Fibroblast of lung (primary cell): ENCODE data around the gene RAMAC. TPM values are rescaled to one million over a fixed set of nuclear protein-coding genes. Genes with fewer than 3 reads are reported as not detected.
A peak's percentile ranks its signal among the peaks of the same experiment; 100 is the strongest.

Experiments used
- DNase-seq, 2 donors: peaks; one replicate each; pipeline versions ENCODE4 v3.0.0 to v3.0.0-alpha.2; 2010; ENCODE audit warnings: low read depth in 2 of 2
- H2AFZ ChIP-seq: 2 replicates; pipeline ENCODE4 v1.5.1; 2012; ENCODE audit warnings: low read length, control low read depth, inconsistent platforms
- H3K27ac ChIP-seq: 2 replicates; pipeline ENCODE4 v1.5.1; 2011; ENCODE audit warnings: low read length, control low read depth; ENCODE audit not compliant: insufficient read depth
- H3K27me3 ChIP-seq: 2 replicates; pipeline ENCODE4 v1.5.1; 2011; ENCODE audit warnings: mild to moderate bottlenecking, low read length; ENCODE audit not compliant: control insufficient read depth, insufficient read depth
- H3K36me3 ChIP-seq: 2 replicates; pipeline ENCODE4 v1.5.1; 2011; ENCODE audit warnings: low read length; ENCODE audit not compliant: control insufficient read depth, insufficient read depth
- H3K4me1 ChIP-seq: 2 replicates; pipeline ENCODE4 v1.5.1; 2011; ENCODE audit warnings: low read length; ENCODE audit not compliant: control insufficient read depth, insufficient read depth; ENCODE audit errors: extremely low read depth
- H3K4me2 ChIP-seq: 2 replicates; pipeline ENCODE4 v1.5.1; 2011; ENCODE audit warnings: low read length, control low read depth; ENCODE audit not compliant: insufficient read depth; ENCODE audit errors: extremely low read depth
- H3K4me3 ChIP-seq, 4 experiments: fragments of 200-600 bp in 1 of 4; sonication (generic) in 1 of 4; replicated peaks in 1 of 4; 2 replicates each; pipeline ENCODE4 v1.5.1; 2011 to 2016; ENCODE audit warnings: low read length in 4 of 4, low read depth in 3 of 4, mild to moderate bottlenecking in 3 of 4, control low read depth in 2 of 4, inconsistent platforms in 1 of 4, mixed read lengths in 1 of 4; ENCODE audit not compliant: insufficient read depth in 1 of 4; ENCODE audit errors: control extremely low read depth in 1 of 4
- H3K79me2 ChIP-seq: 2 replicates; pipeline ENCODE4 v1.5.1; 2012; ENCODE audit warnings: mild to moderate bottlenecking, low read length, inconsistent platforms; ENCODE audit not compliant: control insufficient read depth, insufficient read depth
- H3K9ac ChIP-seq: 2 replicates; pipeline ENCODE4 v1.5.1; 2011; ENCODE audit warnings: mild to moderate bottlenecking, low read length, control low read depth; ENCODE audit not compliant: insufficient read depth
- H3K9me3 ChIP-seq: 2 replicates; pipeline ENCODE4 v1.5.1; 2012; ENCODE audit warnings: low read depth, low read length; ENCODE audit not compliant: control insufficient read depth, insufficient read depth
- H4K20me1 ChIP-seq: 2 replicates; pipeline ENCODE4 v1.5.1; 2011; ENCODE audit warnings: low read length; ENCODE audit not compliant: control insufficient read depth, insufficient read depth; ENCODE audit errors: extremely low read depth
- CTCF ChIP-seq, 2 donors: IDR thresholded peaks in 1 of 2; conservative IDR thresholded peaks in 1 of 2; 1 replicate in 1 of 2; 2 replicates in 1 of 2; pipeline ENCODE4 v1.5.1; 2011 to 2012; ENCODE audit warnings: low read length in 2 of 2, control low read depth in 1 of 2, inconsistent platforms in 1 of 2, low read depth in 1 of 2, mild to moderate bottlenecking in 1 of 2
- EZH2 ChIP-seq: IDR thresholded peaks from 2 replicates; pipeline ENCODE4 v1.5.1; 2012; ENCODE audit warnings: low read length, control low read depth, mild to moderate bottlenecking; ENCODE audit errors: missing control alignments
- polyA plus RNA-seq, 2 donors: library from polyadenylated mRNA; depleted of rRNA in 1 of 2; stranded (reverse) in 1 of 2; unstranded in 1 of 2; fragments of >200 nt; gene quantifications; 2 replicates each; pipeline ENCODE4 v1.2.1, GENCODE V29; 2011 to 2012; ENCODE audit warnings: missing spikeins in 1 of 2
- total RNA-seq: library from RNA; depleted of rRNA; stranded (reverse); fragments of >200 nt; gene quantifications from 2 replicates; pipeline ENCODE4 v1.2.1, GENCODE V29; 2014

RAMAC gene
- total and polyA plus RNA-seq, 2 donors (not counting 1 experiment from before 2014, with no cell fraction given) = 26.6 to 34.3 TPM

- peak; percentile 65 to 85 for DNase-seq
- no peak for TF ChIP-seq EZH2
- peak; percentile 95 to 97 for TF ChIP-seq CTCF (conservative IDR thresholded peaks at IDR 0.05 in 1 of 2, IDR thresholded peaks at IDR 0.05 in 1 of 2; ENCODE audit: low read depth in 1 of 2, low read length in 2 of 2)
- Histone ChIP-seq H3K9me3 (no peaks in the 10 kb centered on the region), H3K4me2 (peak overlapping the region; percentile 87), H3K4me1 (peaks cover 5% of the 10 kb centered on the region), H3K27ac (peak overlapping the region; percentile 68), H3K27me3 (no peaks in the 10 kb centered on the region), H3K9ac (peak overlapping the region; percentile 90), H2AFZ (peak overlapping the region; percentile 98), H3K79me2 (peaks cover 15% of the 10 kb centered on the region), H3K4me3 (peak overlapping the region; percentile 94 to 100 (median 96)), H3K36me3 (peaks cover 3% of the 10 kb centered on the region), H4K20me1 (no peaks in the 10 kb centered on the region)
Measured at GRCh38 chr15:83010709-83011270, 24.8 kb downstream of the RAMAC start.

GRCh38 chr15:83011271-83012075, 25.5 kb downstream of the RAMAC start, which contains the start of gene C15orf40:
C15orf40 (minus strand) TSS chr15:83011639; CDS start chr15:83011607, 32 bp downstream.
- Histone ChIP-seq H3K27ac (peak within 1 kb of the TSS; percentile 68), H3K4me3 (peak within 1 kb of the TSS; percentile 94 to 100 (median 96)), H2AFZ (peak within 1 kb of the TSS; percentile 98), H3K36me3 (peaks cover 3% of the 10 kb centered on the region), H3K9me3 (no peaks in the 10 kb centered on the region), H3K4me1 (peaks cover 5% of the 10 kb centered on the region), H3K9ac (peak within 1 kb of the TSS; percentile 90), H3K79me2 (peaks cover 15% of the 10 kb centered on the region), H4K20me1 (no peaks in the 10 kb centered on the region), H3K27me3 (no peaks in the 10 kb centered on the region), H3K4me2 (peak within 1 kb of the TSS; percentile 88)
- peak; percentile 89 to 91 for DNase-seq
- TF ChIP-seq EZH2 (no peak), CTCF (conservative IDR thresholded peaks at IDR 0.05 in 1 of 2, IDR thresholded peaks at IDR 0.05 in 1 of 2; ENCODE audit: low read depth in 1 of 2, low read length in 2 of 2) (peak; percentile 34 to 56)

GRCh38 chr15:83012076-83012426, 26.0 kb downstream of the RAMAC start:
- Histone ChIP-seq H3K27me3 (no peaks in the 10 kb centered on the region), H3K36me3 (peaks cover 5% of the 10 kb centered on the region), H3K27ac (peak overlapping the region; percentile 68), H3K9ac (peak overlapping the region; percentile 41), H2AFZ (peak overlapping the region; percentile 93), H3K4me2 (peak overlapping the region; percentile 88), H3K79me2 (peaks cover 15% of the 10 kb centered on the region), H3K9me3 (no peaks in the 10 kb centered on the region), H4K20me1 (no peaks in the 10 kb centered on the region), H3K4me1 (peaks cover 5% of the 10 kb centered on the region), H3K4me3 (peak overlapping the region; percentile 42 to 97 (median 78))
- DNase-seq = peak in 1 of 2 donors; percentile 21
- TF ChIP-seq EZH2 = no peak
- no peak for TF ChIP-seq CTCF (conservative IDR thresholded peaks at IDR 0.05 in 1 of 2, IDR thresholded peaks at IDR 0.05 in 1 of 2; ENCODE audit: low read depth in 1 of 2, low read length in 2 of 2)
